ENCODE results near the gene PICK1. TPM values are rescaled to one million over a fixed set of nuclear protein-coding genes. Genes with fewer than 3 reads are reported as not detected.

Gene PICK1
- total RNA-seq, 1 experiment from 2014 or later = 35.7 TPM

- Mint-ChIP-seq H3K27ac (no peak overlapping the region; a peak in 1 of 7 replicates), H3K4me1 (peaks cover 9 to 29% of the 10 kb centered on the region in 2 experiments), H3K4me3 (no peak overlapping the region), H3K9me3 (no peaks in the 10 kb centered on the region), H3K36me3 (ENCODE audit: insufficient read depth in 1 of 3, low read depth in 3 of 3) (no peaks in the 10 kb centered on the region), H3K27me3 (ENCODE audit: low read depth) (peaks cover 12% of the 10 kb centered on the region)
- Histone ChIP-seq H2BK120ac (ENCODE audit: low read depth, low read length, poor library complexity, severe bottlenecking) (no peak overlapping the region), H2BK12ac (ENCODE audit: insufficient read length, low read depth, low read length) (no peak overlapping the region), H2AK5ac (ENCODE audit: insufficient read length, low read length) (no peak overlapping the region), H3K79me2 (ENCODE audit: insufficient read depth, low read length) (no peaks in the 10 kb centered on the region), H3K56ac (ENCODE audit: insufficient read length, low read depth, low read length) (no peak overlapping the region), H3K27ac (ENCODE audit: insufficient read length, low read depth, low read length) (no peak overlapping the region), H2BK15ac (ENCODE audit: low read depth, low read length) (no peak overlapping the region), H4K20me1 (ENCODE audit: control insufficient read depth, insufficient read depth, insufficient read length) (no peaks in the 10 kb centered on the region), H3K9me3 (ENCODE audit: control insufficient read depth, low read depth, low read length) (no peaks in the 10 kb centered on the region), H3K23me2 (ENCODE audit: insufficient read length, low read depth, low read length, poor library complexity, severe bottlenecking) (no peaks in the 10 kb centered on the region), H2BK5ac (ENCODE audit: insufficient read length, low read length) (no peak overlapping the region), H3K23ac (ENCODE audit: insufficient read length, low read depth, low read length) (no peak overlapping the region), H3K18ac (ENCODE audit: insufficient read length, low read depth, low read length) (no peak overlapping the region), H3K9ac (ENCODE audit: extremely low read depth, insufficient read length, low read length) (no peak overlapping the region), H3K4ac (ENCODE audit: low read depth, low read length) (no peak overlapping the region), H3K14ac (ENCODE audit: insufficient read depth, low read length) (no peak overlapping the region), H2AFZ (ENCODE audit: low read length) (no peak overlapping the region), H3K4me1 (ENCODE audit: insufficient read depth, low read length) (peaks cover 4% of the 10 kb centered on the region; the same call in 1 of the 2 replicates), H3T11ph (ENCODE audit: low read length) (no peak overlapping the region), H3K4me2 (ENCODE audit: insufficient read depth, insufficient read length, low read length) (no peak overlapping the region), H4K91ac (ENCODE audit: insufficient read length, low read depth, low read length) (no peak overlapping the region), H3K79me1 (ENCODE audit: insufficient read depth, low read depth, low read length, poor library complexity, severe bottlenecking) (no peaks in the 10 kb centered on the region), H3K27me3 (ENCODE audit: insufficient read depth, low read length) (no peaks in the 10 kb centered on the region), H2BK20ac (ENCODE audit: low read depth, low read length, poor library complexity, severe bottlenecking) (no peak overlapping the region), H4K5ac (ENCODE audit: insufficient read length, low read depth, low read length) (no peak overlapping the region), H4K8ac (replicated peaks; ENCODE audit: insufficient read length, low read depth, low read length) (no peak overlapping the region)
- DNase-seq = no peak
- no CpG with 5 or more reads among the region's 46 CpGs for WGBS (ENCODE audit: extremely low coverage, insufficient read length, low lambda C conversion rate)
- TF ChIP-seq CTCF (conservative IDR thresholded peaks at IDR 0.05) = no peak
Measured at GRCh38 chr22:38038890-38039812, 18.1 kb upstream of the PICK1 start.
